SIG-M5 treated with dmso at 0.1 percent for 504 hours (cell line): ENCODE results near the gene CLN6.
"Not testable (repeated sequence)": the region's sequence is repeated elsewhere in the genome, so short reads cannot be mapped to it uniquely, and the experiment has no call there.

Experiments
- DNase-seq: peaks from one replicate; lab custom pipeline; 2025; ENCODE audit not compliant: unreplicated experiment; lab: John Stamatoyannopoulos, UW

The CLN6 gene

DNA sequence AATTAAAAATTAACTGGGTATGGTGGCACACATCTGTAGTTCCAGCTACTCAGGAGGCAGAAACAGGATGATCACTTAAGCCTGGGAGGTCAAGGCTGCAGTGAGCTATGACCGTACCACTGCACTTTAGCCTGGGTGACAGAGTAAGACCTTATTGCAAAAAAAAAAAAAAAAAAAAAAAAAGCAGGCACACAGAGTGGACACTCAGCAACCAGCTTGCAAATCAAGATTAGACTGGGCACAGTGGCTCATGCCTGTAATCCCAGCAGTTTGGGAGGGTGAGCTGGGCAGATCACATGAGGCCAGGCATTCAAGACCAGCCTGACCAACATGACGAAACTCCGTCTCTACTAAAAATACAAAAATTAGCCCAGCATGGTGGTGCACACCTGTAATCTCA, 5.4 kb downstream of the CLN6 start:
- DNase-seq = no peak

DNA sequence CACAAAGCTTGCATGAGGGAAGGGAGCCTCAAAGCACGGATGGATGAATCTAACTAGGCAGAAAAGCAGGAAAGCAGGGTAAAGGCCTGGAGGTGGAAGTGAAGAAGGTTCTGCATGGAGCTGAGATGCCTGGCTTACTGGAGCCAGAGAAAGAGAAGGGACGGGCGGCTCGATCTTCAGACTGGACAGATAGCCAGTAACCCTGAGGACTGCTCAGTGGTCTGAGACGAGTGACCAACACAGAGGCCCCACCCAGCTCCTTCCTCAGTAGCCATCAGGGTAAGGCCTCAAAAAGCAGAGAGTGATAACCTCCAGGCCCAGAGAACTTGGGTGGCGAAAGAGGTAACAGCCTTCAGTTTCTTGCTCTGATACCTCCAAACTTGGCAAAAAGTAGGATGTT, 6.4 kb downstream of the CLN6 start:
- DNase-seq = no peak

DNA sequence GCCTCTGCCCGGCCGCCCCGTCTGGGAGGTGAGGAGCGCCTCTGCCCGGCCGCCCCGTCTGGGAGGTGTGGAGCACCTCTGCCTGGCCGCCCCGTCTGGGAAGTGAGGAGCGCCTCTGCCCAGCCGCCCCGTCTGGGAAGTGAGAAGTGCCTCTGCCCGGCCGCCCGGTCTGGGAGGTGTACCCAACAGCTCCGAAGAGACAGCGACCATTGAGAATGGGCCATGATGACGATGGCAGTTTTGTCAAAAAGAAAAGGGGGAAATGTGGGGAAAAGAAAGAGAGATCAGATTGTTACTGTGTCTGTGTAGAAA, 7.1 kb downstream of the CLN6 start:
- DNase-seq = not testable (repeated sequence)

DNA sequence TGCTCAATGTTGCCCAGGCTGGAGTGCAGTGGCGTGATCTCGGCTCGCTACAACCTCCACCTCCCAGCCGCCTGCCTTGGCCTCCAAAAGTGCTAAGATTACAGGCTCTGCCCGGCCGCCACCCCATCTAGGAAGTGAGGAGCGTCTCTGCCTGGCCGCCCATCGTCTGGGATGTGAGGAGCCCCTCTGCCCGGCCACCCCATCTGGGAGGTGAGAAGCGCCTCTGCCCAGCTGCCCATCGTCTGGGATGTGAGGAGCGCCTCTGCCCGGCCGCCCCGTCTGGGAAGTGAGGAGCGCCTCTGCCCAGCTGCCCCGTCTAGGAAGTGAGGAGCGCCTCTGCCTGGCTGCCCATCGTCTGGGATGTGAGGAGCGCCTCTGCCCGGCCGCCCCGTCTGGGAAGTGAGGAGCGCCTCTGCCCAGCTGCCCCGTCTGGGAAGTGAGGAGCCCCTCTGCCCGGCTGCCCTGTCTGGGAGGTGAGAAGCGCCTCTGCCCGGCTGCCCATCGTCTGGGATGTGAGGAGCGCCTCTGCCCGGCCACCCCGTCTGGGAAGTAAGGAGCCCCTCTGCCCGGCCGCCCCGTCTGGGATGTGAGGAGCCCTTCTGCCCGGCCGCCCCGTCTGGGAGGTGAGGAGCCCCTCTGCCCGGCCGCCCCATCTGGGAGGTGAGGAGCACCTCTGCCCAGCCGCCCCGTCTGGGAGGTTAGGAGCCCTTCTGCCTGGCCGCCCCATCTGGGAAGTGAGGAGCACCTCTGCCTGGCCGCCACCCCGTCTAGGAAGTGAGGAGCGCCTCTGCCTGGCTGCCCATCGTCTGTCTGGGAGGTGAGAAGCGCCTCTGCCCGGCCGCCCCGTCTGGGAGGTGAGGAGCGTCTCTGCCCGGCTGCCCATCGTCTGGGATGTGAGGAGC, 7.7 kb downstream of the CLN6 start:
- not testable (repeated sequence) for DNase-seq

DNA sequence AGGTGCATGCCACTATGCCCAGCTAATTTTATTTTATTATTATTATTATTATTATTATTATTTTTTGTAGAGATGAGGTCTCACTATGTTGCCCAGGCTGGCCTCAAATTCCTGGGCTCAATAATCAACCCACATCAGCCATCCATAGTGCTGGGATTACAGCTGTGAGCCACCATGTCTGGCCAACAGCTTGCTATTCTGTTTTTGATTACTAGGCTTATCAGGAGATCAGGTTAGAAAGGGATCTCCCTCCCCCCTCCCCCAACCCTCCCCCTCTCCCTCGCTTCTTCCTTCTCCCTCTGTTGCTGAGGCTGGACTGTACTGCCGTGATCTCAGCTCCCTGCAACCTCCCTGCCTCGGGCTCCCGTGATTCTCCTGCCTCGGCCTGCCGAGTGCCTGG, 8.6 kb downstream of the CLN6 start:
- no peak for DNase-seq

DNA sequence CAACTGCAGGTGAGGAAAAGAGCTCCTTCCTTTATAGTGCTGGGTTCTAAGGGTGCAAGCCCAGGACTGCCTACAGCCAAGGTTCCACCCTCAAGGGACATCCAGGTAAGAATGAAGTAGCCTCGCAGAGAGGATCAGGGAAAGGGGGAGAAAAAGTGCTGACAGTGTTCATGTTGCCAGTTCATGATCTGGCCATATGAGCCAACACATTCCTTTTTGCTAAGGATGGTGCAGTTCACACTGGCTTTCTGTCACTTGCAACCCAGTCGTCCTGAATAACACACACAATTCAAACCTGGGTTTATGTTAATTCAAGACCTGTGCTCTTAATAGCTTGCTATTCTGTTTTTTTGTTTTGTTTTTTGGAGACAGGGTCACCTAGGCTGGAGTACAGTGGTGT, 9.0 kb downstream of the CLN6 start:
- no peak for DNase-seq

DNA sequence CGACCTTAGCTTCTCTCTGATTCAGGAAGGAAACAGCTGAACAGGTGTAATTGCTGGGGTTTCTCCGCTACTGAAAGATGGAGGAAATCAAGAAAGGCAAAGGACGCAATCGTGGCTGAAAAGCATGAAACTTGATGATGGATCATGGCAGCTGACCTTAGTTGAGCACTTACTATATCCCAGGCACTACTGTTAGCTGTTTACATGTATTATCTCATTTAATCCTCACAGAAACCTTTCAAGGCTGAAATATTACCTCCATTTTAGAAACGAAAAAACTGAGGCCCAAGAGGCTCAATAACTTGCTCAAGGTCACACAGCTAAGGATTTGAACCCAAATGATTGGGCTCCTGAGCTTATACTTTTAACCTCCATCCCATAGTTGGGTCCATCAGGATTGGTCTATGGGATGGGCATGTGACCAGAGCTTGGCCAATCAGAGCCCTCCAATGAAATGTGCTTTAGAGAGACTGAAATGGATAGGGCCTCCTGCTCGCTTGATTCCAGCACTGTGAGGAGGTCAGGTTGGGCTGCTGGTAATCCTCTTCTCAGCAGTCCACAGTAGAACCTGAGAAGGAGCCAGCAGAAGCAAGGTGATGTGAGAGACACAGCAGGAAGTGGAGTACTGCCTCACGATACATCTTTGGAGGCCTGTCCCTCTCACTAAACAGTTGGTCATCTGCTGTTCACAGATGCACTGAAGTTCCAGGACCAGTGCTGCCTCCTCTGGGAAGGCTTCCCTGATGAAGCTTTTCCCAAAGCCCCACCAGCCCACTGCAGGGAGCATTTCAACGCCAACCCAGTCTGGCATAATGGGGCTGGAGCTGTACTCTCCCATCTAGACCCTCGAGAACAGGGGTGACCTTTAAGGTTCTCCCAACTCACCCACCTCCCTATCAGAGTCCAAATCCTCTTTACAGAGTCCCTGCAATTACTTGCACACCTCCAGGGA, 10.4 kb downstream of the CLN6 start:
- DNase-seq = no peak

DNA sequence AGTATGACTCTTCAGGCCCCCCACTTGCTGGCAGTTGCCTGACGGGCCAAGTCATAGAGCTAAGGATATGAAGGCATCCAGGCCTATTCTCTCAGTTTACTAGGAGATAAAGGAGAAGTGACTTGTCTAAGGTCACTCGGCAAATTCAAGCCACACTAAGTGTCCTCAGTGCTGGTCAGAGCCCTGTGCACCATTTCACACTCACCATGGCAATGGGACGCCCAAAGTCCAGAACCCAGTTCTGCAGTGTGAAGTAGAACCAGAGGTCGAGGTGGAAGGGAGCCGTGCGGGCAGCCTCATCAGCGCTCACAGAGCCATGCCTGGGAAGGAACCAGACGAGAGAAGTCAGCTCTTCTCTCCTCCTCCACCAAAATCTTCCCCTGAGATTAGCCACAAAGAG, 11.2 kb downstream of the CLN6 start:
- no peak for DNase-seq

DNA sequence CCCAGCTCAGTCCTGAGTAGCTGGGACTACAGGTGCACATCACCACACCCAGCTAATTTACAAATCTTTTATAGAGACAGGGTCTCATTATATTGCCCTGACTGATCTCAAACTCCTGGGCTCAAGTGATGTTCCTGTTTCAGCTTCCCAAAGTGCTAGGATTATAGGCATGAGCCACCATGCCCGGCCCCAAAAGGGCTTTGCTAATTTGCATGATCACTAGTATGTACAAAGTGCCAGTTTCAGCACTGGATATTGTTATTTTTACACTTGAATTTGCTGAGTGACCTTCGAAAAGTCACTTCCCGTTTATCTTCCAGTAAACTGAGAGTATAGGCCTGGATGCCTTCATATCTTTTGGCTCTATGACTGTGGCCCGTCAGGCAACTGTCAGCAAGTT, 12.2 kb downstream of the CLN6 start:
- DNase-seq = no peak

DNA sequence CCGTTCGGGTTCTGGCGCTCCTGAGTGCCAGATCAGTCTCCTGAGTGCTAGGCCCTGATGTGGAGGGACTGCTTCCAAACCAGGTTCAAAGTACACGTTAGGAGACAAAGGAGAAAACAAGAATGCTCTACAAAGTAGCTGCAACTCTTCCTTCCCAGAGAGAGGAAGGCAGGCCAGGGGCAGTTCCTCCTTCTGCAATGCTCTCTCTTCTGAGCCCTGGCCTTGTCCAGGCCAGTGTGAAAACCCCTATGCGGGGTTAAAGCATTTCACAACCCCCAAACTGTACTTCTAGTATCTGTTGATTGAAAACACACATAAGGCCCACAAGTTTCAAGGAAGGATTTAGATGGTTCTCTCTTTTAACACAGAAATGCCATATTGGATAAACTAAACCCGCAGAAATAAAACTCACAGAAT, 14.7 kb downstream of the CLN6 start:
- DNase-seq = no peak

DNA sequence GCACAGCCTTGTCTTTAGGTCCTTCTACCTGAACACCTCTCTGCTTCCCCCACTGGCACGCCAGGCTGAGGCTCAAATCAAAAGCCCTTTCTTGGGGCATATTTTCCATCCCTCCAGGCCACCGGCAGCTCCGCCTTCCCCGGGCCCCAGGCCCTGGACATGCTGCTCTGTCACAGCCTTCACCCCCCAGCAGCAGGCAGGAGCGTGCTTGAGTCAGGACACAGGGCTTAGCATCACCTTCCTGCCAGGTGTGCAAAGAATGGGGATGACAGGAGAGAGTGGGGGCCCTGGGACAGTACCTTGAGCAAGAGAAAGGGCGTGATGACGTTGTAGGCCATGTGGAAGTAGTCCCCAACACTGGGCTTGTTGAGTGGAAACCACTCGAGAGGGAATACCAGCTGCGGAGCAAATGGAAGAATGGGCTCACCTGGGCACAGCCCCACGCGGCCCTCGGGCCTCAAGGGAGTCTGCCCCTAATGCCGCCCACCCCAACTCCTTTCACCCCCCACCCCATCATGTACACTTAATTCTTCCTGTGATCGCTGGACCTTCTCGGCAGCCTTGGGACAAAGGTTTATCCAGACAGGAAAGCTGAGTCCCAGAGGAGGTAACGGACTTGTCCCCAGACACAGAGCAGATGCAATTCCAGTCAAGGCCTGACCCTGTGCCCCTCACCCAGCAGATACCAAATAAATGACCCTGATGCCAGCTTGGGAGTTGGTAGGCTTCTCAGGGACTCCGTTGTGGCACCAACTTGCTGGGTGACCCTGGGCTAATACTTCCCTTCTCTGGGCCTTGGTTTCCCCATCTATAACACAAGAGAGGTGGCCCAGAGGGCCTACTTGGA, 15.3 kb downstream of the CLN6 start:
- DNase-seq = no peak

DNA sequence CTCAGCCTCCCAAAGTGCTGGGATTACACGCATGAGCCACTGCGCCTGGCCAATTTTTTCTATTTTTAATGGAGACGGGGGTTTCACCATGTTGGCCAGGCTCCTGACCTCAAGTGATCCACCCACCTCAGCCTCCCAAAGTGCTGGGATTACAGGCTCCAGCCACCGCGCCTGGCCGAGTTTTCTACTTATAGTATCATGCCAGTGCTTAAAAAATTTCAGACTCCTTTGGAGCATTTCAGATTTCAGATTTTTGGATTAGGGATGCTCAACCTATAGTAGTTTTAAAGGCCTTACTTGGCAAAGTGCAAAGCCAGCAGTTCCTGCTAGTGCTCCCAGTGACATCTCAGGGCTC, 16.1 kb downstream of the CLN6 start:
- DNase-seq = not testable (repeated sequence)

DNA sequence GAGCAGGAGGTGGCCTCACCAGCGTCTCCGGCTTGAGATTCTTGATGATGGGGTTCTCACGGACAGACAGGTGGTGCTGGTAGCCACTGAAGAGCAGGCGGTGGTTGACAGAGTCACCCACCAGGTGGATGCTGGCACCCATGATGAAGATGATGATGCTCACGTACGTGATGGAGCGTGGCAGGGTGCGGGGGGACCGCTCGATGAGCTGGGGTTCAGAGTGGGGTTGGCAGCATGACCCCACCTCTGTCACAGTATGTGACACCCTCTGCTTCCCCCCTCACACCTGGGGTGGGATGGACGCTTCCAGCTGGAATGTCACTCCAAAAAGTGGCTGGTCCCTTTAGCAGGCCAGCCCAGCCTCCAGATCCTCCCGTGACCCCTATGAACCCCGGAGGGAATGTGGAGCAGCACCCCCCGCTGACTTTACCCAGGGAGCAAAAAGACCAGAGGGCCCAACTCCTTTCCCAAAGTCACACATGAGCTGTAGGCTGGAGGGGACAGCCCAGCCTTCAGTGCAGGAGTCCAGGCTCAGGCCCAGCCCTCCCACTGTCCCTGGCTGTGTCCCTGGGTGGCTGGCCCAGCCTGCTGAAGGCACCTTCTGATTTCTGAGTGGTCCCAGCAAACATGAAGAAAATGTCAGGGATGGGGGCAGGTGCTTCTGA, 17.7 kb downstream of the CLN6 start:
- DNase-seq = no peak

DNA sequence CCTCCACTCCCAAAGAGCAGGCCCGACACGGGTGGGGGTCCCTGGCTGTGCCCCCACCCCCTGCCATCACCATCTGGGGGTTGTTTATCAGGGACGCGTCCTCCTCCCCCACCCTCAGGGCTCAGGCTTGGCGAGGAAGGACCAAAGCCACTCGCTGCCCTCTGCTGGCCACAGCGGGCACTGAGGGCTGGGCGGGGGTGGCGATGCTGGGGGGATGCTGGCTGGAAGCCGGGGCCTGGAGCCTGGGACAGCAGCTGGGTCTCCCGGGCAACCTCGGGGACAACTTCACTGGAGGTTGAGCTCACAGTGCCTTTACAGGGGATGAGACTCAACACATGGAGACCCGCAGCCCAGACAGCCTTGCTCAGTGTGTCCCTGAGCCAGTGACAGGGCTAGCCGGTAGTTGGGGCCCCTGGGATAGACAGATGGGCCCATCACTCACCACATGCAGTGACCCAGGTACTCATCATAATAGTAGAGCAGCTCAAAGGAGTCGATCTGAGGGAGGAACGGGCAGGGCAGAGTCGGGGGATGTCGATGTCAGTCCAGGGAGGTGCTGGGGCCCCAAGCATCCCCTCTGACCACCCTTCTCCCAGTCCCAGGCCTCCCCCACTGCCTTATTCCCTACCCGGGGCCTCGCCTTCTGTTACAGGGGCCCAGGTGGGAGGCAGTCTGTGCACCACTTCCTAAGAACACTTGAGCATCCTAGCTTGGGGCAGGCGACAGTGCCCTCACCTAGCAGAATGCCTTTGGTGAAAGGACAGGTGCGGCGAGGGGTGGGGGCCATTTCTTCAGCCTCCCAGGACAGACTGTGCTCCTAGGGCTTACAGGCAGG, 18.5 kb downstream of the CLN6 start:
- peak; percentile 8 for DNase-seq

DNA sequence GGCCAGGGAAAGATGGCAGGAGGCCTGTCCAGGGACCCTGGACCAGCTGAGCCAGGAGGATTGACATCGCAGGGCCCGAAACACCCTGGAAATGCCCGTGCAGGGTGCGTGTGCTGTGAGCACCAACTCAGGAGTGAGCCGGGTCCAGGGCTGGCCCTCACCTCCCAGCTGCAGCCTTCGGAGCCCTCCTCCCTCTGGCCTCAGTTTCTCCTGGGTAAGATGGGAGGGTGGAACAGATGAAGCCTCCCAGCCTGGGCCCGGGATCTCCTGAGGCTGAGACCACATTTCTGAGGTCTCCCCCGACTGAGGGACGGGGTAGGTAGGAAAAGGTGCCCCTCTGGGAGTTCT, 19.1 kb downstream of the CLN6 start:
- no peak for DNase-seq

DNA sequence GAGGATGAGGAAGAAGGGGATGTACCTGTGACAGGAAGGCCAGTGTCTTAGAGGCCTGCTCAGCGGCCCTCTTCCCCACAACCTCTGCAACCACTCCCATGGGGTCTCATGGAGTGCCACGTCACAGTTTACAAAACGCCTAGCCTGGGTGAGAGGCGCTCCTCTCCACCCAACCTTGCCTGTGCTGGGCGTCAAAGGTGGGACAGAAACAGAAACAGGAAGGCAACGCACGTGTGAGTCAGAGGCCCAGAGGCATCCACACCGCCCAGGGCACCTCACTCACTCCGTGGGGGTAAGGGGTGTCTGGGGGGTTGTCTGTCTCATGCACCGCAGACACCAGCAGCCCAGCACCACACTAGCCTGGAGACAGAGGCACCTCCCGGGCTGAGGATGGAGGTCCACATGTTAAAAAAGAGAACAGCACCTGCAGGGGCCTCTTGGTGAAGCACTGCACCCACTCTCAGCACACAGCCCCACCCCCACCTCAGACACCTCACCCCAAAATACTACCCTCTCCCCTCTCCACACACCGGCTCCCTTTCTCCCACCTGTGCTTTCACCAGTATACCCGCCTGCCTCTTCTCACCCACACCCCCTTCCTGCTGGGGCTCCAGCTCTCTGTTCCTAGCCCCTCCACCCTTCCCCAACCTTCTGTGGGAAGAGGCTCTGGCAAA, 19.7 kb downstream of the CLN6 start:
- no peak for DNase-seq

DNA sequence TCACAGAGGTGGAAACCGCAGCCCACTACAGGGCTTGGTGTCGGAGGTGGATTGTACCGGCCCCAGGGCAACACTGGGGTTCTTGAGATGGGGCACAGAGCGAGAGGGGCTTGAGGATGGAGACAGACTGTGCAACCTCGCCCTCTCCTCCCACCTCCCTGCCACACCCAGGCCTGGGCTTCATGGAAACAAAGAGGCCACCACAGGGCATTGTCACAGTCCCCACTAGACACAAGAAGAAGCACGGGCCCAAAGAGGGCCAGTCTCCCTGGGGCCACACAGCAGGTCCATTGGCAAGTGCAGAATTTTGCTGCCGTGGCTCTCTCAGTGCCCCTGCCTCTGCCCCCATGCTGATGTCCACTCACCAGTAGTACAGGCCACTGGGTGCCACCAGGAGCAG, 20.3 kb downstream of the CLN6 start:
- no peak for DNase-seq

DNA sequence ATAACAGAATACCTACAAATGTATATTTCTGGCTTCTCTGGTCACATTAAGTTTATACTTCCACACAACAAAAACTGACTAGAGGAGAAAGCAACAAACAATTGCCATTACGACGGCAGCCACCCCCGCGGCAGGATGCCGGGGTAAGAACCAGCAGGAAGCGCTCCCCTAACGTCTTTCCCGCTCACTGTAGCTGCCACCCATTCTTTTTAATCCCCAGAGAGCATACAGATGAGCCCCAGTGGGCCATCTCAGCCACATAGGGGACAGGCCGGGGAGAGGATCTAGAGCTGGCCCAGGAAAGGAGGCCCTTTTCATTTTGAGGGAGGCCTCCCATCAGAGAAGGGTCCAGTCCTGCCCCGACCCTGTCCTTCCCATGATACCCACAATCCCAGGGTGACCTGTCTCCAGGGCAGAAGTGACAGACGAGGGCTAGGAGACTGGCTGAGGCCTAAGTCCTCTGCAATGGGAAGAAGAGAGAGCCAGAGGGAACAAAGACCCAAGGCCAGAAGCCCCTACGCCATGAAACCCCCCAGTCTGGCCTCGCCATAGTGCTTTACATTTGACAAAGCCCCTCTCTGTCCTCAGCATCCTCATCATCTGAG, 20.8 kb downstream of the CLN6 start:
- no peak for DNase-seq

DNA sequence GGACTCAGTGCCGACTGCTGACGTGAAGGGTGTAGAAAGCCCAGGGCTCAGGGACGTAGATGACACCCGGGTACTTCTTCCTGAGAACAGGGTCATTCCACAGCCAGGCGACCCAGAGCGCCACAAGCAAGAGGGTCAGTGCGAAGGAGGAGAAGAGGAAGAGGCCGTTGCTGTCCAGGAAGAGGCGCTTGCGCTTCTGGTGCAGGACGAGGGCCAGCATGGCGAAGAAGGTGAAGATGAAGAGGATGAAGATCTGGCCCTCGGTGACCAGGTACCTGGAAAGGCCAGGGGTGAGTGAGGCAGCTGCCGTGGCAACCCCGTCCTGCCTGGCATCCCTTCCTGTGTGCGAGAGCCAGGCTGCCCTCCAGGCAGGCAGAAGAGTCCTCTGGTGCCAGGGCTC, 21.4 kb downstream of the CLN6 start:
- DNase-seq = no peak
